Astrocyte (in vitro differentiated cells and primary cell): ENCODE measurements around the gene SNAP47. TPM values are rescaled to one million over a fixed set of nuclear protein-coding genes. Genes with fewer than 3 reads are reported as not detected.

ENCODE experiments used
- DNase-seq: peaks from one replicate; pipeline ENCODE4 v3.0.0-alpha.2; 2010; ENCODE audit warnings: low read depth
- FAIRE-seq: peaks from 2 replicates; lab custom pipeline; 2011; peaks lifted over from hg19 to GRCh38; lab: Jason Lieb, UNC
- H2AFZ ChIP-seq: 2 replicates; pipeline ENCODE4 v1.6.0; 2012; ENCODE audit warnings: low read depth, low read length, inconsistent platforms
- H3K27ac ChIP-seq: 2 replicates; pipeline ENCODE4 v1.5.1; 2011; ENCODE audit warnings: low read depth, low read length, inconsistent platforms
- H3K27me3 ChIP-seq: 2 replicates; pipeline ENCODE4 v1.6.0; 2011; ENCODE audit warnings: low read length, inconsistent platforms; ENCODE audit not compliant: insufficient read depth
- H3K36me3 ChIP-seq: 2 replicates; pipeline ENCODE4 v1.5.1; 2011; ENCODE audit warnings: low read length, inconsistent platforms; ENCODE audit not compliant: insufficient read depth
- H3K4me1 ChIP-seq: 2 replicates; pipeline ENCODE4 v1.5.1; 2011; ENCODE audit warnings: low read length, inconsistent platforms; ENCODE audit not compliant: insufficient read depth
- H3K4me2 ChIP-seq: 2 replicates; pipeline ENCODE4 v1.6.0; 2012; ENCODE audit warnings: low read length, inconsistent platforms
- H3K4me3 ChIP-seq: 2 replicates; pipeline ENCODE4 v1.5.1; 2011; ENCODE audit warnings: low read depth, mild to moderate bottlenecking, low read length, inconsistent platforms; ENCODE audit not compliant: insufficient read depth
- H3K79me2 ChIP-seq: 2 replicates; pipeline ENCODE4 v1.6.0; 2012; ENCODE audit warnings: mild to moderate bottlenecking, low read length, inconsistent platforms; ENCODE audit not compliant: insufficient read depth
- H3K9ac ChIP-seq: 2 replicates; pipeline ENCODE4 v1.6.0; 2012; ENCODE audit warnings: mild to moderate bottlenecking, low read length, inconsistent platforms
- H3K9me3 ChIP-seq: 2 replicates; pipeline ENCODE4 v1.5.1; 2012; ENCODE audit warnings: low read depth, mild to moderate bottlenecking, low read length, inconsistent platforms; ENCODE audit not compliant: insufficient read depth
- H4K20me1 ChIP-seq: 2 replicates; pipeline ENCODE4 v1.6.0; 2012; ENCODE audit warnings: low read length, inconsistent platforms; ENCODE audit not compliant: insufficient read depth
- H3K27ac Mint-ChIP-seq: one replicate; pipeline ENCODE4 v1.8.0; 2021; ENCODE audit warnings: mild to moderate bottlenecking, mixed read lengths; ENCODE audit not compliant: unreplicated experiment
- H3K27me3 Mint-ChIP-seq: one replicate; pipeline ENCODE4 v1.8.0; 2021; ENCODE audit warnings: low read depth, mixed read lengths; ENCODE audit not compliant: unreplicated experiment
- H3K36me3 Mint-ChIP-seq: one replicate; pipeline ENCODE4 v1.8.0; 2021; ENCODE audit warnings: low read depth, mixed read lengths; ENCODE audit not compliant: unreplicated experiment
- H3K4me1 Mint-ChIP-seq: one replicate; pipeline ENCODE4 v1.8.0; 2021; ENCODE audit warnings: low read depth, mixed read lengths; ENCODE audit not compliant: unreplicated experiment
- H3K4me3 Mint-ChIP-seq: one replicate; pipeline ENCODE4 v1.8.0; 2021; ENCODE audit warnings: mild to moderate bottlenecking, moderate library complexity, mixed read lengths; ENCODE audit not compliant: unreplicated experiment
- H3K9me3 Mint-ChIP-seq: one replicate; pipeline ENCODE4 v1.8.0; 2021; ENCODE audit warnings: mild to moderate bottlenecking, mixed read lengths; ENCODE audit not compliant: unreplicated experiment
- EZH2 ChIP-seq: IDR thresholded peaks from 2 replicates; pipeline ENCODE4 v1.6.1; 2012; ENCODE audit warnings: mild to moderate bottlenecking, low read length, inconsistent platforms; ENCODE audit not compliant: insufficient read depth
- total RNA-seq: library from RNA; stranded (reverse); gene quantifications from 2 replicates; pipeline ENCODE4 v1.2.1, GENCODE V29; 2021
- TF ChIP-seq, protein P1 (sequence below): IDR thresholded peaks from 2 replicates; pipeline ENCODE4 v1.5.1; 2011; ENCODE audit warnings: low read depth, mild to moderate bottlenecking, inconsistent platforms, low read length, moderate library complexity; ENCODE audit not compliant: insufficient read depth

SNAP47 gene
- total RNA-seq, 1 donor from 2014 or later, result 31.9 TPM

DNA sequence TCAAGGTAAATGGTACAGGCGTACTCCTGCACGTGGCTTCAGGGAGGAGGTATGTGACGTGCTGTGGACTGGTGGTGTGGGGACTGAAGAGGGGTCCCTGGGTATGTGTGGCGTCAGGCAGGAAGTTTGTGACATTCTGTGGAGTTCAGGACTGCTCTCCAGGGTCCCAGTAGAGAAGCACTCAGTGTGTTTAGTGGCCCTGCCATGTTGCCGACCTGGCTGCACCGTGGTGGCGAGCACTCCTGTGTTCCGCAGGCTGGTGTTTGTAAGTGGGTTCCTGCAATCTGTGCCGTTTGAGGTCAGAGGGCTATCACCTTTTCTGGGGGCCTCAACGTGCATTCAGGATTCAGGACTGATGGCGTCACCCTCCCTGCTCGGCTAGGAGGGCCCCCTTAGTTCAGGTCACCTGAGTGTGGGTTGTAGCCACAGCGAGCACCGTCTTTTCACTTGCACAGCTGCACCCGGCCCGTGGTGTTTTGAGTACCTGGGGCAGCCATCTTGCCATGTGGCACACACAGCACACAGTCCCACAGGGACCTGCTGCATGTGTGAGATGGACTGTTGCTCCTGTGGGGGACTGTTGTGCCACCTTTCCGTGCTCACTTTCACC, 26.5 kb downstream of the SNAP47 start:
- TF ChIP-seq, protein P1, sequence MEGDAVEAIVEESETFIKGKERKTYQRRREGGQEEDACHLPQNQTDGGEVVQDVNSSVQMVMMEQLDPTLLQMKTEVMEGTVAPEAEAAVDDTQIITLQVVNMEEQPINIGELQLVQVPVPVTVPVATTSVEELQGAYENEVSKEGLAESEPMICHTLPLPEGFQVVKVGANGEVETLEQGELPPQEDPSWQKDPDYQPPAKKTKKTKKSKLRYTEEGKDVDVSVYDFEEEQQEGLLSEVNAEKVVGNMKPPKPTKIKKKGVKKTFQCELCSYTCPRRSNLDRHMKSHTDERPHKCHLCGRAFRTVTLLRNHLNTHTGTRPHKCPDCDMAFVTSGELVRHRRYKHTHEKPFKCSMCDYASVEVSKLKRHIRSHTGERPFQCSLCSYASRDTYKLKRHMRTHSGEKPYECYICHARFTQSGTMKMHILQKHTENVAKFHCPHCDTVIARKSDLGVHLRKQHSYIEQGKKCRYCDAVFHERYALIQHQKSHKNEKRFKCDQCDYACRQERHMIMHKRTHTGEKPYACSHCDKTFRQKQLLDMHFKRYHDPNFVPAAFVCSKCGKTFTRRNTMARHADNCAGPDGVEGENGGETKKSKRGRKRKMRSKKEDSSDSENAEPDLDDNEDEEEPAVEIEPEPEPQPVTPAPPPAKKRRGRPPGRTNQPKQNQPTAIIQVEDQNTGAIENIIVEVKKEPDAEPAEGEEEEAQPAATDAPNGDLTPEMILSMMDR, result no peak
- TF ChIP-seq EZH2, result no peak
- H3K9me3 ChIP-seq, result no peaks in the 10 kb centered on the region
- Mint-ChIP-seq H3K27ac (no peak overlapping the region), H3K4me3 (no peak overlapping the region), H3K36me3 (peaks cover 11% of the 10 kb centered on the region), H3K27me3 (no peaks in the 10 kb centered on the region), H3K4me1 (peaks cover 59% of the 10 kb centered on the region), H3K9me3 (no peaks in the 10 kb centered on the region)
- FAIRE-seq (no peak), DNase-seq (no peak)
- H3K4me3 ChIP-seq, result no peak overlapping the region
- H4K20me1 ChIP-seq, result peaks cover 93% of the 10 kb centered on the region
- no peak overlapping the region for H3K9ac ChIP-seq
- H3K27ac ChIP-seq, result no peak overlapping the region
- H2AFZ ChIP-seq, result no peak overlapping the region
- H3K4me2 ChIP-seq, result peak overlapping the region; percentile 59
- H3K27me3 ChIP-seq, result no peaks in the 10 kb centered on the region
- peaks cover 41% of the 10 kb centered on the region for H3K79me2 ChIP-seq
- H3K4me1 ChIP-seq, result peaks cover 50% of the 10 kb centered on the region
- H3K36me3 ChIP-seq, result peaks cover 7% of the 10 kb centered on the region

DNA sequence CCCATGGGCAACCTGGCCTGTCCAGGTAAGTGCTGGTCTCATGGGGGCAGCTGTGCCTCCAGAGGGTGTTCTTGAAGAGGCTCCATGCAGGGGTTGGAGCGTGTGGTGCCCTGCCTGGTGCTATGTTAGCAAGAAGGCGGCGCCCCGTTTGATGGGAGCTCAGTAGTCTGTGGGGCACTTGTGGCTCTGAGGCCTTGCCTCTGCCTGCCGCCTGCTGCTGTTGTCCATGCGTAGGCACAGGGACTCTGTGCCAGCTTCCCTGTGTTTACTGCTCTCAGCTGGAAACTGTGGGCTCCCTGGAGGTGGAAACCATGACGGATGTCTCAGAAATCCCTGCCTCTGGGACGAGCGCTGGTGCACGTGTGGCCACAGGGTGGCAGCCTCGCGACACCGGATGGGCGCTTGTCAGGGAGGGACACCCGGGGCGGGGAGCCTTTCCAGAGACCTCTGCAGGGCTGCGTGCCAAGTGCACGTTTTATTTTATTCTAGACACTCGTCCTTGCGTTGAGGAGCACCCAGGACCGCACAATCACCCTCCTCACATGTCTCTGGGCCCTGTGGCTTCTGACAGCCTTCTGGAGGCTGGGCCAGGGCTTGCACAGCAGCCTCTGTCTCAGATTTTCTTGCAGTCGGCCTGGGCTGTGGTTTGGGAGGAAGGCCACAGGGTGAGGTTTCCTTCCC, 27.1 kb downstream of the SNAP47 start:
- Mint-ChIP-seq H3K4me3 (no peak overlapping the region), H3K36me3 (peaks cover 11% of the 10 kb centered on the region), H3K27me3 (no peaks in the 10 kb centered on the region), H3K27ac (peak overlapping the region; percentile 62), H3K4me1 (peaks cover 62% of the 10 kb centered on the region), H3K9me3 (no peaks in the 10 kb centered on the region)
- Histone ChIP-seq H3K27ac (no peak overlapping the region), H3K9me3 (no peaks in the 10 kb centered on the region), H3K79me2 (peaks cover 34% of the 10 kb centered on the region), H3K36me3 (peaks cover 10% of the 10 kb centered on the region), H3K4me3 (no peak overlapping the region), H2AFZ (no peak overlapping the region), H3K4me1 (peaks cover 50% of the 10 kb centered on the region), H4K20me1 (peaks cover 93% of the 10 kb centered on the region), H3K4me2 (peak overlapping the region; percentile 59), H3K9ac (no peak overlapping the region), H3K27me3 (no peaks in the 10 kb centered on the region)
- DNase-seq (peak; percentile 71), FAIRE-seq (no peak)
- TF ChIP-seq, protein P1, result peak; percentile 72
- no peak for TF ChIP-seq EZH2
